Keratinocyte (primary cell): ENCODE results near the gene ARHGEF38.

Experiments
- CTCF ChIP-seq, 3 experiments: IDR thresholded peaks in 1 of 3; conservative IDR thresholded peaks in 1 of 3; optimal IDR thresholded peaks in 1 of 3; 2 replicates in 2 of 3; 3 replicates in 1 of 3; pipeline versions ENCODE3 to v1.5.1; 2011; ENCODE audit warnings: low read length in 3 of 3, mild to moderate bottlenecking in 3 of 3, moderate library complexity in 2 of 3, control low read depth in 1 of 3, inconsistent platforms in 1 of 3; ENCODE audit not compliant: insufficient read depth in 2 of 3; ENCODE audit errors: extremely low read depth in 1 of 3
- EZH2 ChIP-seq: IDR thresholded peaks from one replicate; pipeline ENCODE4 v1.6.1; 2012; ENCODE audit warnings: inconsistent platforms, mild to moderate bottlenecking, low read length, moderate library complexity

GRCh38 chr4:105725623-105726022, 173.2 kb downstream of the ARHGEF38 start:
- TF ChIP-seq CTCF (optimal IDR thresholded peaks at IDR 0.05 in 1 of 3, IDR thresholded peaks at IDR 0.05 in 1 of 3, conservative IDR thresholded peaks at IDR 0.05 in 1 of 3; ENCODE audit: extremely low read depth in 1 of 3, insufficient read depth in 2 of 3, low read length in 3 of 3) (no peak), EZH2 (no peak)
